Measurements from ENCODE around the gene RAMP1.

The RAMP1 gene

GRCh38 chr2:237870754-237871651 lies 11.6 kb downstream of the RAMP1 start:
- Histone ChIP-seq H3K27me3 (no peaks in the 10 kb centered on the region), H3K27ac (peak overlapping the region; percentile 53 to 71), H3K36me3 (no peaks in the 10 kb centered on the region), H3K4me1 (peaks cover 2 to 96% (median 71%) of the 10 kb centered on the region in 4 donors), H3K9me3 (no peaks in the 10 kb centered on the region), H3K4me3 (no peak overlapping the region)
- DNase-seq, result peak in 1 of 2 donors; percentile 60
- no peak for TF ChIP-seq CTCF (IDR thresholded peaks at IDR 0.05)
- intact Hi-C loops (cut with DNase I; ENCODE audit: low total_unique reads), result no loop called here

GRCh38 chr2:237872178-237872887 lies 12.9 kb downstream of the RAMP1 start:
- H3K4me1 ChIP-seq, result peaks cover 0 to 96% (median 68%) of the 10 kb centered on the region in 4 donors
- H3K36me3 ChIP-seq, result no peaks in the 10 kb centered on the region
- H3K9me3 ChIP-seq, result no peaks in the 10 kb centered on the region
- no peak for TF ChIP-seq CTCF (IDR thresholded peaks at IDR 0.05)
- intact Hi-C loops (cut with DNase I; ENCODE audit: low total_unique reads), result no loop called here
- no peaks in the 10 kb centered on the region for H3K27me3 ChIP-seq
- H3K4me3 ChIP-seq, result no peak overlapping the region
- peak in 1 of 2 donors; percentile 56 for DNase-seq
- peak overlapping the region; percentile 56 to 71 for H3K27ac ChIP-seq

- no peak for TF ChIP-seq CTCF (IDR thresholded peaks at IDR 0.05)
- Histone ChIP-seq H3K9me3 (no peaks in the 10 kb centered on the region), H3K27me3 (no peaks in the 10 kb centered on the region), H3K4me1 (peaks cover 0 to 97% (median 71%) of the 10 kb centered on the region in 4 donors), H3K27ac (peak overlapping the region; percentile 56 to 71), H3K4me3 (no peak overlapping the region), H3K36me3 (peaks cover 0 to 8% (median 7%) of the 10 kb centered on the region in 3 donors)
- DNase-seq, result peak in 1 of 2 donors; percentile 65
- intact Hi-C loops (cut with DNase I; ENCODE audit: low total_unique reads), result no loop called here
Measured at GRCh38 chr2:237873421-237873831, 14.0 kb downstream of the RAMP1 start.

DNA sequence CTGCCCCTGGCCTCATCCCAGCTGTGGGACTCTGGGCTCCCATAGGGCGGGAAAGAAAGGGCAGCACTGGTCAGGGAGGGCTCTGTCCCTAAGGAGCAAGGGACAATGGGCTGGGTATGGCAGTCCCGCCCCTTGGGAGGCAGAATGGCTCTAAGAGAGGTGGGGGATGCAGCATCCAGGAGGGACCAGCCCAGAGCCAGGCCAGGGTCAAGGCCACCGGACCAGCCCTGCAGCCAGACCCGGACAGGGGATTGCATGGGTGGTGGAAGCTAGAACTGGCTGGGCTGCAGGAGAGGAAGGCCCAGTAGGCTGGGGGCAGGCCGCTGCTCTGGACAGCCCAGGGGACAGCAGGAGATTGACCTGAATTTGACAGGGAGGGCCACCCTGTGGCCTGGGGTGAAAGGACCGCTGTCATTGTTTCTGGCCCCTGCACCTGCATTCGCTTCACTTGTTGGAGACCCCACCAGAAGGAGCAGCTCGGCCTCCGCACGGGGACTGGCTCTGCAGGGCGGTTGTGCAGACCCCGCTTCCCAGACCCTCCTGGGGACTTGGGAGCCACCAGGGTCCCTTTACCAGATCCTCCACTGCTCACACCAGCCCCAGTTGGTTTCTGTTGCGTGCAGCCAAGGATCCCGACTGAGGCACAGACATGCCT lies 14.6 kb downstream of the RAMP1 start:
- peak in 1 of 2 donors; percentile 64 for DNase-seq
- Histone ChIP-seq H3K4me1 (peaks cover 0 to 97% (median 74%) of the 10 kb centered on the region in 4 donors), H3K27ac (peak overlapping the region; percentile 56 to 71)

More for the DNA sequence above, 14.6 kb downstream of the RAMP1 start:
- H3K9me3 ChIP-seq, result no peaks in the 10 kb centered on the region
- peaks cover 0 to 9% (median 7%) of the 10 kb centered on the region in 3 donors for H3K36me3 ChIP-seq
- H3K27me3 ChIP-seq, result no peaks in the 10 kb centered on the region
- no peak overlapping the region for H3K4me3 ChIP-seq
- no peak for TF ChIP-seq CTCF (IDR thresholded peaks at IDR 0.05)
- intact Hi-C loops (cut with DNase I; ENCODE audit: low total_unique reads), result no loop called here
